Naive B cell (primary cell): ENCODE measurements around the gene IL27RA. TPM values are rescaled to one million over a fixed set of nuclear protein-coding genes. Genes with fewer than 3 reads are reported as not detected.
"Not testable (repeated sequence)": the region's sequence is repeated elsewhere in the genome, so short reads cannot be mapped to it uniquely, and the experiment has no call there.

Experiments
- ATAC-seq, 2 donors: fragments of 150-1000 bp; cut with Tn5 transposase; 2 replicates each; pipeline ENCODE4 v1.10.0; 2021; ENCODE audit warnings: low read depth in 2 of 2, mild to moderate bottlenecking in 2 of 2, moderate library complexity in 2 of 2
- DNase-seq: peaks from one replicate; pipeline ENCODE4 v3.0.0; 2022
- H3K27ac Mint-ChIP-seq, 6 donors: one replicate each; pipeline ENCODE4 v1.8.0; 2020 to 2022; ENCODE audit warnings: mild to moderate bottlenecking in 6 of 6, mixed read lengths in 6 of 6, moderate library complexity in 5 of 6, inconsistent platforms in 2 of 6
- H3K27me3 Mint-ChIP-seq, 3 donors: one replicate each; pipeline ENCODE4 v1.8.0; 2021 to 2022; ENCODE audit warnings: mixed read lengths in 3 of 3, mild to moderate bottlenecking in 1 of 3
- H3K36me3 Mint-ChIP-seq, 2 donors: one replicate each; pipeline ENCODE4 v1.8.0; 2020 to 2022; ENCODE audit warnings: mixed read lengths in 2 of 2, inconsistent platforms in 1 of 2, mild to moderate bottlenecking in 1 of 2
- H3K4me1 Mint-ChIP-seq, 3 donors: one replicate each; pipeline ENCODE4 v1.8.0; 2020 to 2022; ENCODE audit warnings: mixed read lengths in 3 of 3, inconsistent platforms in 1 of 3, mild to moderate bottlenecking in 1 of 3, moderate library complexity in 1 of 3
- H3K4me3 Mint-ChIP-seq, 8 donors: one replicate each; pipeline ENCODE4 v1.8.0; 2020 to 2022; ENCODE audit warnings: mild to moderate bottlenecking in 8 of 8, mixed read lengths in 8 of 8, moderate library complexity in 8 of 8, inconsistent platforms in 2 of 8
- H3K9me3 Mint-ChIP-seq, 7 donors: one replicate each; pipeline ENCODE4 v1.8.0; 2020 to 2022; ENCODE audit warnings: mixed read lengths in 7 of 7, mild to moderate bottlenecking in 5 of 7, inconsistent platforms in 2 of 7, moderate library complexity in 1 of 7
- polyA plus RNA-seq, 6 donors: library from polyadenylated mRNA; unstranded; fragments of 300-500 nt; fragmentation: Illumina TruSeq; gene quantifications; one replicate each; pipeline ENCODE4 v1.2.3, GENCODE V29; 2021; ENCODE audit warnings: low read depth in 6 of 6

Gene IL27RA
- polyA plus RNA-seq, 6 donors from 2014 or later = 38.5 to 55.6 (median 48.2) TPM

DNA sequence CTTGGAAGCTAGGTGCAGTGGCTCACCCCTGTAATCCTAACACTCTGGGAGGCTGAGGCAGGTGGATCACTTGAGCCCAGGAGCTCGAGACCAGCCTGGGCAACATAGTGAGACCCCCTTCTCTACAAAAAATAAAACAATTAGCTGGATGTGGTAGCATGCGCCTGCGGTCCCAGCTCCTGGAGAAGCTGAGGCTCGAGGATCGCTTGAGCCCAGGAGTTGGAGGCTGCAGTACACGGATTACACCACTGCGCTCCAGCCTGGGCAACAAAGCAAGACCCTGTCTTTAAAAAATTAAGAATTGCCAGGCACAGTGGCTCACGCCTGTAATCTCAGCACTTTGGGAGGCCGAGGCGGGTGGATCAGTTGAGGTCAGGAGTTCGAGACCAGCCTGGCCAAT lies 19.4 kb downstream of the IL27RA start:
- Mint-ChIP-seq H3K27ac (peak overlapping the region in 1 of 6 donors; percentile 36), H3K36me3 (peaks cover 4 to 14% of the 10 kb centered on the region in 2 donors), H3K4me1 (peaks cover 4 to 10% (median 4%) of the 10 kb centered on the region in 3 donors)
- DNase-seq, H3K4me3 Mint-ChIP-seq, ATAC-seq, H3K27me3 Mint-ChIP-seq, H3K9me3 Mint-ChIP-seq: not testable (repeated sequence)

DNA sequence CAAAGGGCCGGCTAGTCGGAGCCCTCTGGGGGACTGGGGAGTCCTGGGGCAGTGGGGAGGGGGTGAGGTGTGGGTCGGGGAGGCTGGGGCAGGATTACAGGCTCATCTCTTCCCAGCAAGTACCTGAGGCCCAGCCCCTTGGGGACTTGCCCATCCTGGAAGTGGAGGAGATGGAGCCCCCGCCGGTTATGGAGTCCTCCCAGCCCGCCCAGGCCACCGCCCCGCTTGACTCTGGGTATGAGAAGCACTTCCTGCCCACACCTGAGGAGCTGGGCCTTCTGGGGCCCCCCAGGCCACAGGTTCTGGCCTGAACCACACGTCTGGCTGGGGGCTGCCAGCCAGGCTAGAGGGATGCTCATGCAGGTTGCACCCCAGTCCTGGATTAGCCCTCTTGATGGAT lies 20.4 kb downstream of the IL27RA start:
- peaks cover 4 to 14% of the 10 kb centered on the region in 2 donors for H3K36me3 Mint-ChIP-seq
- H3K9me3 Mint-ChIP-seq = peaks cover 0 to 4% (median 0%) of the 10 kb centered on the region in 7 donors
- ATAC-seq (no peak), DNase-seq (no peak)
- peak overlapping the region in 1 of 6 donors; percentile 60 for H3K27ac Mint-ChIP-seq
- no peak overlapping the region for H3K4me3 Mint-ChIP-seq
- peaks cover 4 to 14% (median 4%) of the 10 kb centered on the region in 3 donors for H3K4me1 Mint-ChIP-seq
- H3K27me3 Mint-ChIP-seq = peaks cover 0 to 13% (median 4%) of the 10 kb centered on the region in 3 donors

DNA sequence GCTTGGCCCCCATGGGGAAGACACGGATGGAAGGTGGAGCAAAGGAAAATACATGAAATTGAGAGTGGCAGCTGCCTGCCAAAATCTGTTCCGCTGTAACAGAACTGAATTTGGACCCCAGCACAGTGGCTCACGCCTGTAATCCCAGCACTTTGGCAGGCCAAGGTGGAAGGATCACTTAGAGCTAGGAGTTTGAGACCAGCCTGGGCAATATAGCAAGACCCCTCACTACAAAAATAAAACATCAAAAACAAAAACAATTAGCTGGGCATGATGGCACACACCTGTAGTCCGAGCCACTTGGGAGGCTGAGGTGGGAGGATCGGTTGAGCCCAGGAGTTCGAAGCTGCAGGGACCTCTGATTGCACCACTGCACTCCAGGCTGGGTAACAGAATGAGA lies 20.9 kb downstream of the IL27RA start:
- peaks cover 0 to 4% (median 0%) of the 10 kb centered on the region in 7 donors for H3K9me3 Mint-ChIP-seq
- peaks cover 4 to 14% of the 10 kb centered on the region in 2 donors for H3K36me3 Mint-ChIP-seq
- DNase-seq = no peak
- peak overlapping the region in 1 of 6 donors; percentile 65 for H3K27ac Mint-ChIP-seq
- ATAC-seq = no peak
- no peak overlapping the region for H3K4me3 Mint-ChIP-seq
- peaks cover 4 to 15% (median 4%) of the 10 kb centered on the region in 3 donors for H3K4me1 Mint-ChIP-seq
- H3K27me3 Mint-ChIP-seq = peaks cover 0 to 18% (median 4%) of the 10 kb centered on the region in 3 donors

DNA sequence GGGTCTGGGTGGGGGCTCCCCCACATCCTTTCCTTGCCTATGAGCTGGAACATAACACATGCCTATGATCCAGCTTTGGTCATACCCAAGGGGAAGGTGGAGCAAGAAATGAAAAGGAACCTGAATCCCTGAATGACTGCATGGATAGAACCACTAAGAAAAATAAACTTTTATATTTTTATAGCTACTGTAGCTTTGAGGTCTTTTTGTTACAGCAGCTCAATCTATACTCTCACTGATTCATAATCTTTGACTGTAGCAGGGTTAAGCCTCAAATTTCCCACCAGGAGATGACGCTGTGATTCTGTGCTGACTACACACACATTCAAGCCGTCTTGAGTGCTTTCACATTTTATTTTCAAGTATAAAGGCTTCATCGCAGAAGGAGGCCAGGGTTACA lies 21.5 kb downstream of the IL27RA start:
- Mint-ChIP-seq H3K9me3 (peaks cover 0 to 4% (median 0%) of the 10 kb centered on the region in 7 donors), H3K4me3 (peak overlapping the region in 1 of 8 donors; percentile 33), H3K36me3 (peaks cover 4 to 17% of the 10 kb centered on the region in 2 donors), H3K27me3 (peaks cover 4 to 23% (median 6%) of the 10 kb centered on the region in 3 donors), H3K27ac (no peak overlapping the region), H3K4me1 (peaks cover 9 to 20% (median 10%) of the 10 kb centered on the region in 3 donors)
- ATAC-seq = no peak
- no peak for DNase-seq

DNA sequence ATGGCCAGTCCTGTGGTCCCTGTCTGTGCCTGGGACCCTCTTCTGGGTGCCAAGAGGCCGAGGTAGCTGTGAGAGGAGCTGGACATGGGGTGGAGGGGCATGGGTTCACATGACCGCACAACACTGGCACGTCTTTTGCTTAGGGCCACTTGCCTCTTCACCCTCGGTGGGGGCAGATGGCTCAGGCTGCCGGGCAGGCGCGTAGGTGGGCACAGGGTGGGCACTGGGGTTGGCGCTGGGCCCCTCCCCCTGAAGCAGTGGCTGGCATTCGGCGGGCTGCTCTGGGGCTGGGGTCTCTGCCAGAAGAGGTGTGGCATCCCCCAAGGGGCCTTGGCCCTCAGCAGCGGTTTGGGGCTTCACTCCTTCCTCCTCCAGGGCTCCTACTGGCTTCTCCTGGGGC lies 21.9 kb downstream of the IL27RA start:
- Mint-ChIP-seq H3K4me1 (peaks cover 14 to 23% (median 14%) of the 10 kb centered on the region in 3 donors), H3K27ac (no peak overlapping the region), H3K27me3 (peaks cover 7 to 28% (median 10%) of the 10 kb centered on the region in 3 donors), H3K36me3 (peaks cover 4 to 22% of the 10 kb centered on the region in 2 donors), H3K4me3 (no peak overlapping the region), H3K9me3 (peaks cover 0 to 4% (median 0%) of the 10 kb centered on the region in 7 donors)
- ATAC-seq (no peak), DNase-seq (no peak)

DNA sequence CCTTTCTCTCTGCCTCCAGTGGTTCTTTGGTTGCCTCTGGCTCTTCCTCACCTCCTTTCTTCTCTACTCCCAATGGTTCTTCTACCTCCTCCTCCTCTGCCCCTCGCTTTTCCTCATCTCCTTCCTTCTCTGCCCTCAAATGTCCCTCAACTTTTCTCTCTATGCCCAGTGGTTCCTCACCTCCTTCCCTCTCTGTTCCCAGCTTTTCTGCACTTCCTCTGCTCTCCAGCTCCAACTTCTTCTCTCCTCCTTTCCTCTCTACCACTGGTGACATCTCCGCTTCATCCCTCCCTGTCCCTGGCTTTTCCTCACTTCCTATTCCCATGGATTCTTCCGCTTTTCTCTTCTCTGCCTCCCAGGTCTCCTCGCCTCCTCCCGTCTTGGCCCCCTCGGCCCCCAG lies 22.5 kb downstream of the IL27RA start:
- Mint-ChIP-seq H3K27ac (peak overlapping the region in 1 of 6 donors; percentile 88), H3K9me3 (peaks cover 0 to 4% (median 0%) of the 10 kb centered on the region in 7 donors), H3K36me3 (peaks cover 4 to 25% of the 10 kb centered on the region in 2 donors), H3K4me3 (no peak overlapping the region), H3K27me3 (peaks cover 13 to 34% (median 16%) of the 10 kb centered on the region in 3 donors), H3K4me1 (peaks cover 20 to 25% (median 20%) of the 10 kb centered on the region in 3 donors)
- ATAC-seq = no peak
- DNase-seq = no peak

DNA sequence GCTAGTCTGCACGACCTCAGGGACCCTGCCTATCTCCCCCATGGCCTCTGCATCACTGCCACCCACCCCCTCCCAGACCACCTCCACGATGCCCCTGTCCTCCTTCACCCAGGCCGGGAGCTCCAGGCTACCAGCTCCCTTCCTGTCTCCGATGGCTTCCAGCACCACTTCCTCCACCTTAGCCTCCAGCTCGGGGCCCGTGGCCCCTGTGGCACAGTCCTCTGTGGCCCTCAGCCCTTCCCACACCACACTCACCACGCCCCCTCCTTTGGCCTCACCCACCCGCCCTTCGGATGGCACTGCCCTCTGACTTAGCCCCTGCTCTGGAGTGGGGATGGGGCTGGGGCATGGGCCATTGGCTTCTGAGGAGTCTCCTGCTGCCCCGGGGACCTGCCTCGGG lies 23.2 kb downstream of the IL27RA start:
- H3K9me3 Mint-ChIP-seq = peaks cover 0 to 4% (median 0%) of the 10 kb centered on the region in 7 donors
- peak overlapping the region in 1 of 6 donors; percentile 86 for H3K27ac Mint-ChIP-seq
- H3K4me1 Mint-ChIP-seq = peaks cover 20 to 25% (median 20%) of the 10 kb centered on the region in 3 donors
- peaks cover 18 to 40% (median 22%) of the 10 kb centered on the region in 3 donors for H3K27me3 Mint-ChIP-seq
- peaks cover 4 to 25% of the 10 kb centered on the region in 2 donors for H3K36me3 Mint-ChIP-seq
- DNase-seq (no peak), ATAC-seq (no peak)
- H3K4me3 Mint-ChIP-seq = no peak overlapping the region

DNA sequence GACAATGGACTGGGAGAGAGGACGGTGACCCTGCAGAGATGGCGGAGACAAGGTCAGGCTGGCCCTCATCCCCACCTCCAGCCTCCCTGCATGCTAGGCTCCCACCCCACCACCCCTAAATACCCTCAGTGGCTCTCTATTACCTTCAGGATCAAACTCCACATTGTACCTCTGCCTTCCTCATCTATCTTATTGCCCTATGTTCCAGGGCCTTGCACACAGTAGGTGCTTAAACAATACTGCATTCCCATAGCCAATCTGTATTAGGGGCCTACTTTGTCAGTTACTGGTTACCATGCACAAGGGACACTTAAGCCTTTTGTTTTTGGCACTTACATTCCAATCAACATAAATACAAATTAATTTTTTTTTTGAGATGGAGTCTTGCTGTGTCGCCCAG lies 23.8 kb downstream of the IL27RA start:
- no peak for ATAC-seq
- H3K27me3 Mint-ChIP-seq = peaks cover 25 to 46% (median 28%) of the 10 kb centered on the region in 3 donors
- no peak overlapping the region for H3K27ac Mint-ChIP-seq
- H3K4me1 Mint-ChIP-seq = peaks cover 20 to 25% (median 20%) of the 10 kb centered on the region in 3 donors
- H3K9me3 Mint-ChIP-seq = peaks cover 0 to 4% (median 0%) of the 10 kb centered on the region in 7 donors
- peaks cover 1 to 25% of the 10 kb centered on the region in 2 donors for H3K36me3 Mint-ChIP-seq
- no peak overlapping the region for H3K4me3 Mint-ChIP-seq
- DNase-seq = no peak

DNA sequence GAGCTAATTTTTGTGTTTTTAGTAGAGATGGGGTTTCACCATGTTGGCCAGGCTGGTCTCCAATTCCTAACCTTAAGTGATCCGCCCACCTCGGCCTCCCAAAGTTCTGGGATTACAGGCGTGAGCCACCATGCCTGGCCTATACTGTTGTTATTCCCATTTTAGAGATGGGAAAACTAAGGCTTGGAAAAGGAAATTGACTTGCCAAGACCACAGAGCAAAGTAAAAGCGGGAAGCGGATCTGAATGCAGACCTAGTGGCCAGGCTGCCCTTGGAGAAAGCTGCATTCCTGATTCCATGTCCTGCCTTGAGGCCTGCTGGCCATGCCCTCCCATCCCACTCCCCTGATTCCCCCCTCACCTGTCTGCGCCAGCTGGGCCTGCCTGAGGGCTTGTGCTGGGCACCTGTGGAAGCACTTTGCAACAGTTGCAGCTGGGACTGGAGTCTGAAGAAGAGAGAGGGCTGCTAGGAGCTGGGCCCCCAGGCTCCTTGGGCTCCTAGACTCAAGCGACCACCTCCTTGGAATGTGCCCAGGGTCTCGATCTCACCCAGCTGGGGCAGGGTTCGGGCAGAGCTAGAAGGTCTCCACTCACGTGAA lies 24.6 kb downstream of the IL27RA start:
- Mint-ChIP-seq H3K4me1 (peaks cover 20 to 25% (median 20%) of the 10 kb centered on the region in 3 donors), H3K27me3 (peaks cover 30 to 50% (median 32%) of the 10 kb centered on the region in 3 donors), H3K9me3 (peaks cover 0 to 4% (median 0%) of the 10 kb centered on the region in 7 donors), H3K36me3 (peaks cover 0 to 25% of the 10 kb centered on the region in 2 donors), H3K4me3 (peak overlapping the region in 1 of 8 donors; percentile 20), H3K27ac (no peak overlapping the region)
- ATAC-seq = no peak
- no peak for DNase-seq

DNA sequence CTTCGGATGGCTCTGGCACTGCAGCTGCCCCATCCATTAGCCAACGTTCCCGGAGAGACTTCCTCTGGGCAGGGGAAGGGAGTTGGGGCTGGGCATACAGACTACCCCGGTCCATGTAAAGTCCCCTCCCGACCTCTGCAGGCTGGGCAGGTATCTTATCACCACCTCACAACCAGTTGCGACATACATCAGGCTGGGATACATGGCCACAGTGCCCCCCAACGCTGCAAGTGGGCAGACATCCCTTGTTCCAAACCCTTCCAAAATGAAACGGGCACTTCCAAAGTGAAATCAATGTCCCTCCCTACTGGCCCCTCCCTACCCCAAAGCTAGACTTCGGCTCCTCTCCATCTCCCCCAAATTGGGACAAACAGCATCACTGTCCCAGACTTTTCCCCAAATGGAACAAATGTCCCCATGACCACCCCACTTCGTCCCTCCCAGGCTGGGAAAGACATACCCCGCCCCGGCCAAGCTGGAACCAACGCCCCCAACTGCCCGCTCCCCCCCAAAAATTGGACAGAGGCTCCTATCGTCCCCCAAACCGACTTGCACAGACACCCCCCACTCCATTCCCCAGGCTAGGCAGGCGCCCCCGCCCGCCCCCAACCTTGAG lies 25.3 kb downstream of the IL27RA start:
- H3K27ac Mint-ChIP-seq = no peak overlapping the region
- H3K9me3 Mint-ChIP-seq = peaks cover 0 to 4% (median 0%) of the 10 kb centered on the region in 7 donors
- ATAC-seq (no peak), DNase-seq (no peak)
- peak overlapping the region in 6 of 8 donors; percentile 21 to 90 (median 68) for H3K4me3 Mint-ChIP-seq
- peaks cover 0 to 18% of the 10 kb centered on the region in 2 donors for H3K36me3 Mint-ChIP-seq
- H3K27me3 Mint-ChIP-seq = peaks cover 33 to 57% (median 37%) of the 10 kb centered on the region in 3 donors
- peaks cover 20 to 22% (median 20%) of the 10 kb centered on the region in 3 donors for H3K4me1 Mint-ChIP-seq

DNA sequence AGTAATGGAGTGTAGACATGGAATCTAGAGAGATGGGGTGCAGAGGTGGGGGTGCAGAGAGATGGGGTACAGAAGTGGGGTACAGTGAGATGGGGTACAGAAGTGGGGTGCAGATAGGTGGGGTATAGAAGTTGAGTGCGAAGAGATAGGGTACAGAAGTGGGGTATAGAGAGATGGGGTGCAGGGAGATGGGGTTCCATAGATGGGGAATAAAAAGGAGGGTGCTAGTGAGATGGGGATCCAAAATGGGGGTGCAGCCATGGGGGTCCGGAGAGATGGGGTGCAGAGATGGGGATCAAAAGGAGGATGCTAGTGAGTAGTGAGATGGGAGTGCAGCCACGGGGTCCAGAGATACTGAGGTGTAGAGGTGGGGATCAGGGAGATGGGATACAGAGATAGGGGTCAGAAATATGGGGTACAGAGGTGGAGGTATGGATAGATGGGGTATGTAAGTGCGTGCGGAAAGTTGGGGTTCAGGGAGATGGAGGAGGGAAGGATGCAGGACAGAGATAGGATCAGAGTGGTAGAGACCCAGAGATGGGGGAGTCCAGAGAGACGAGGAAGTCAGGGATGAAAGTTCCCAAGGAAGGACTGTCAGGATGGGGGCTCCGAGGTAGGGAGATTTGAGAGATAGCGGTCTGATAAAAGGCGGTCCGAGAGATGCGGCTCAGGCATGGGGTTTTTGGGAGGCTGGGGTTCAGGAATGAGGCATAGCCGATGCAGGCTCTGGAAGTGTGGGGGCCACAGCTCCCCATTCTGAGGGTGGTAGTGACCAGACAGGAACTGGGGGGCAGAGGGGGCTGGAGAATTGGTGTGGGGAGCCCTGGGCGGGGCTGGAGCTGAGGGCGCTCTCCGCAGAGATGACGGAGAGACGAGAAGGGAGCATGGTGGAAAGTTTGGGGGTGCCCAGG lies 26.9 kb downstream of the IL27RA start:
- H3K4me3 Mint-ChIP-seq = peak overlapping the region in 6 of 8 donors; percentile 63 to 75 (median 68)
- peaks cover 0 to 4% (median 0%) of the 10 kb centered on the region in 7 donors for H3K9me3 Mint-ChIP-seq
- H3K36me3 Mint-ChIP-seq = peaks cover 0 to 11% of the 10 kb centered on the region in 2 donors
- ATAC-seq = no peak
- H3K27ac Mint-ChIP-seq = peak overlapping the region in 3 of 6 donors; percentile 70 to 90 (median 72)
- H3K4me1 Mint-ChIP-seq = peaks cover 16 to 20% (median 19%) of the 10 kb centered on the region in 3 donors
- DNase-seq = no peak
- peaks cover 33 to 57% (median 37%) of the 10 kb centered on the region in 3 donors for H3K27me3 Mint-ChIP-seq

DNA sequence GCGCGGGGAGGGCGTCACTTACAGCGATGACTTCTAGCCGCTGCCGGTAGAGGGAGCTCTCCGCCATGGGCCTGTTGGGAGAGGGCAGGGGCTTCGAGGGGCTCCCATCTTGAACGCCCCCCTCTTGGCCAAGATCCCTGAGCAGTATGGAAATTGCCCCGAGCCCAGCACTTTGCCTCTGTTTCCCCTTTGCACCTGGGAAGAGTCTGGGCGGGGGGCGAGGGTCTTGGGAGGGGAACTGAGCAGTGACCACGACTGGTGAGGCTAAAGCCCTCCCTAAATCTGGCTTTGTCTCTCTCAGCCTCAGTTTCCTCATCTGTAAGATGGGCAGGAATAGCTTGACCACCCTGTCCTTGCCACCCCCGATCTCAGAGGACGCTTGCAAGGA lies 27.5 kb downstream of the IL27RA start:
- Mint-ChIP-seq H3K27me3 (peaks cover 33 to 57% (median 37%) of the 10 kb centered on the region in 3 donors), H3K4me3 (peak overlapping the region in 5 of 8 donors; percentile 55 to 75 (median 67)), H3K4me1 (peaks cover 16 to 20% (median 19%) of the 10 kb centered on the region in 3 donors), H3K27ac (peak overlapping the region in 1 of 6 donors; percentile 90), H3K36me3 (peaks cover 0 to 11% of the 10 kb centered on the region in 2 donors), H3K9me3 (peaks cover 0 to 1% (median 0%) of the 10 kb centered on the region in 7 donors)
- ATAC-seq = peak; percentile 65 to 69
- peak; percentile 31 for DNase-seq
